Brain microvascular endothelial cell (primary cell): Measurements from ENCODE around the gene RARRES1.

Experiments
- DNase-seq: peaks from one replicate; pipeline ENCODE4 v3.0.0-alpha.2; 2020
- H3K27ac ChIP-seq: fragments of 250-450 bp; sonication (Bioruptor Pico); 2 replicates; pipeline ENCODE4 v1.5.1; 2020; ENCODE audit warnings: mild to moderate bottlenecking, moderate library complexity
- H3K27me3 ChIP-seq: fragments of 250-450 bp; sonication (Bioruptor Pico); replicated peaks from 2 replicates; pipeline ENCODE4 v1.5.1; 2020; ENCODE audit warnings: mild to moderate bottlenecking
- H3K36me3 ChIP-seq: fragments of 250-450 bp; sonication (Bioruptor Pico); replicated peaks from 2 replicates; pipeline ENCODE4 v1.5.1; 2020; ENCODE audit warnings: mild to moderate bottlenecking
- H3K4me3 ChIP-seq: 2 replicates; pipeline ENCODE4 v1.5.1; 2011; ENCODE audit warnings: low read depth, mild to moderate bottlenecking, control low read depth, low read length, moderate library complexity
- in situ Hi-C: cut with HindIII; loops from 2 replicates; pipeline ENCODE4 v1.10.0; 2017; ENCODE audit warnings: low sequenced_read_pairs, low pct_ligation_motif_present
- TF ChIP-seq, protein P1 (sequence below): IDR thresholded peaks from 2 replicates; pipeline ENCODE4 v1.5.1; 2011; ENCODE audit warnings: low read depth, mild to moderate bottlenecking, moderate library complexity, low read length, control low read depth, inconsistent platforms; ENCODE audit errors: missing control alignments

The RARRES1 gene

DNA sequence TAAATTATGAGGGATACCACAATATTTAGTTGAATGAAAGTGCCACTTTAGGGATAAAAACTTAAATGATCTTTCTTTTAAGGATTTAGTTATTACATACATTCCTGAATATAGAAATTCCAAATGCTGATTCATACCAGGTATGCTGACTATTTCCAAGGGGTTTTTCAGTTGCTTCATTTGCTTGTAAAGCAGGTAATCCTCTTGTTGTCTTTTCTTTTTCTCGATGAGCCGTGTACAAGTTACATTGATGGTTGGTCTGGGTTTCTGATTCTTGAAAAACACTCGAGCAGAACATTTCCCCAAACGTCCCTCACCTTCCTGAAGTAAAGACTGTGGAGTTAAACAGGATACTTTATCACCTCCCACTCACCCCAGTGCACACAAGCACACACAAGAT lies 21.7 kb downstream of the RARRES1 start:
- Histone ChIP-seq H3K27me3 (no peaks in the 10 kb centered on the region), H3K36me3 (peaks cover 2% of the 10 kb centered on the region), H3K4me3 (no peak overlapping the region), H3K27ac (peak overlapping the region; percentile 93)
- in situ Hi-C loops, result no loop called here
- TF ChIP-seq, protein P1, sequence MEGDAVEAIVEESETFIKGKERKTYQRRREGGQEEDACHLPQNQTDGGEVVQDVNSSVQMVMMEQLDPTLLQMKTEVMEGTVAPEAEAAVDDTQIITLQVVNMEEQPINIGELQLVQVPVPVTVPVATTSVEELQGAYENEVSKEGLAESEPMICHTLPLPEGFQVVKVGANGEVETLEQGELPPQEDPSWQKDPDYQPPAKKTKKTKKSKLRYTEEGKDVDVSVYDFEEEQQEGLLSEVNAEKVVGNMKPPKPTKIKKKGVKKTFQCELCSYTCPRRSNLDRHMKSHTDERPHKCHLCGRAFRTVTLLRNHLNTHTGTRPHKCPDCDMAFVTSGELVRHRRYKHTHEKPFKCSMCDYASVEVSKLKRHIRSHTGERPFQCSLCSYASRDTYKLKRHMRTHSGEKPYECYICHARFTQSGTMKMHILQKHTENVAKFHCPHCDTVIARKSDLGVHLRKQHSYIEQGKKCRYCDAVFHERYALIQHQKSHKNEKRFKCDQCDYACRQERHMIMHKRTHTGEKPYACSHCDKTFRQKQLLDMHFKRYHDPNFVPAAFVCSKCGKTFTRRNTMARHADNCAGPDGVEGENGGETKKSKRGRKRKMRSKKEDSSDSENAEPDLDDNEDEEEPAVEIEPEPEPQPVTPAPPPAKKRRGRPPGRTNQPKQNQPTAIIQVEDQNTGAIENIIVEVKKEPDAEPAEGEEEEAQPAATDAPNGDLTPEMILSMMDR, result no peak
- DNase-seq, result no peak

DNA sequence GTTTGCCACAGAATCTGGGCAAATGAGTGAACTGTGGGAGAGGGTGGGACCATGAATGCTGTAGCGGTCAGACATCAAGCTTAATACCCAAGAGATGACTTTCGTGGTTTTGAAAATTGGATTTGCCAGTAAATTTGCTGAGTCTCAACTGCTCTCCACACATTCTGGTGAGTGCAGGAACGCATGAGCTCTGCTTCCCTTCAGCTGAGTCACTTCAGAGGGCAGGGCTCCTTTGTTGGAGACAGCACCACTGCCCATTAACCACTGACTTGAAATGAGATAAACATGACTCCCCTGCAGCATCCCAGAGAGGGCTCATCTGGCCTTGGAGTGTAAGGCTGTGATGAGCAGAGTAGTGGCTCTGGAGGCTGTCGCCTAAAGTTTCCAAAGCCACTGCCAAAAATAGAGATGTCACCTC lies 22.6 kb downstream of the RARRES1 start:
- DNase-seq, result peak; percentile 98
- in situ Hi-C loops, result no loop called here
- peak overlapping the region; percentile 93 for H3K27ac ChIP-seq

DNA sequence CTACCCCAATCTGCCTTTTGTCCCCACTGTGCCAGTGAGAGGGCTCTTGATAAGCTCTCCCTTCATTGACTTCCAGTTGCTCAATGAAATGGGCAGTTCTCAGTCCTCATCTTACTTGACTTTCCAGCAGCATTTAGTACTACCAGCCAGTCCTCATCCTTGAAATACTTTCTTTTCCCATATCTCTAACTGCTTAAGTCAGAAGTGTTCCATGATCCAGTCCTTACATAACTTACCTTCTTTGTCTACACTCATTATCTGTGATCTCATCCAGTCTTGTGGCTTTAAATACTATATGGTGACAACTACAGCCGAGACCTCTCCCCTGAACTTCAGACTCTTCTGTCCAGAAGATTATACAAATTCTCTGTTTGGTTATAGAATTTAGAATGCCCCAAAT lies 28.7 kb downstream of the RARRES1 start:
- peak overlapping the region; percentile 98 for H3K27ac ChIP-seq
- TF ChIP-seq, protein P1, result no peak
- in situ Hi-C loops, result no loop called here
- no peaks in the 10 kb centered on the region for H3K27me3 ChIP-seq
- no peak overlapping the region for H3K4me3 ChIP-seq
- no peak for DNase-seq
- H3K36me3 ChIP-seq, result peaks cover 4% of the 10 kb centered on the region

More for the DNA sequence above, 22.6 kb downstream of the RARRES1 start:
- H3K4me3 ChIP-seq, result no peak overlapping the region
- H3K27me3 ChIP-seq, result no peaks in the 10 kb centered on the region
- TF ChIP-seq, protein P1, result no peak
- peaks cover 2% of the 10 kb centered on the region for H3K36me3 ChIP-seq

DNA sequence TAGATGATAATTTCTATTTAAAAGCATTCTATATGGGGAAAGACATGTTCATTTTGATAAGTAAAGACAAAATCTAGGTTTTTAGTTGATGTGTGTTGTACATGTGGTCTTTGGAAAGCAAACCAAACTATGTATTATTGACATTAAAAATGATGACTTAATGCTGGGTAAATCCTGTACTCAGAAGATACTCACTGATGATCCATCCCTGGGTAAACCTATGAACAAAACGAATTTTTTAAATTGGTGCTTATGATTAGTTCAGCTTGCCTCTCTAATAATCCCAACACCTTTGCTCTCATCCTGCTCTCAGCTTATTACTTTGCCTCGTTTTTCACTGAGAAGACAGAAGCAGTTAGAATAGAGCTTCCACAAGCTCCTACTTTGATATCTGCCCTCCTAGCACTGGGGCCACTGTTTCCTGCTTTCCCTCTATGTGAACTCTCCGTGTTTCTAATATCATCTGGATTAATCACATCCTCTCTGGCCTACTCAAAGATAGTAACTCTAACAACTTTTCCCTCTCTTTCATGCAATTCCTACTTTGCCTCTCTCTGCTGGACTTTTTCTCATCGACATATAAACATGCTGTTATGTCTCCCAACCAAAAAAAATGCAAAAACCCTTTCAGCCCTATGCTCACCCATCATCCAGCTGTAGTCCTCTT lies 29.3 kb downstream of the RARRES1 start:
- H3K4me3 ChIP-seq, result no peak overlapping the region
- peak; percentile 86 for DNase-seq
- no peaks in the 10 kb centered on the region for H3K27me3 ChIP-seq
- H3K36me3 ChIP-seq, result peaks cover 2% of the 10 kb centered on the region
- in situ Hi-C loops, result no loop called here
- peak overlapping the region; percentile 98 for H3K27ac ChIP-seq
- TF ChIP-seq, protein P1, result no peak

DNA sequence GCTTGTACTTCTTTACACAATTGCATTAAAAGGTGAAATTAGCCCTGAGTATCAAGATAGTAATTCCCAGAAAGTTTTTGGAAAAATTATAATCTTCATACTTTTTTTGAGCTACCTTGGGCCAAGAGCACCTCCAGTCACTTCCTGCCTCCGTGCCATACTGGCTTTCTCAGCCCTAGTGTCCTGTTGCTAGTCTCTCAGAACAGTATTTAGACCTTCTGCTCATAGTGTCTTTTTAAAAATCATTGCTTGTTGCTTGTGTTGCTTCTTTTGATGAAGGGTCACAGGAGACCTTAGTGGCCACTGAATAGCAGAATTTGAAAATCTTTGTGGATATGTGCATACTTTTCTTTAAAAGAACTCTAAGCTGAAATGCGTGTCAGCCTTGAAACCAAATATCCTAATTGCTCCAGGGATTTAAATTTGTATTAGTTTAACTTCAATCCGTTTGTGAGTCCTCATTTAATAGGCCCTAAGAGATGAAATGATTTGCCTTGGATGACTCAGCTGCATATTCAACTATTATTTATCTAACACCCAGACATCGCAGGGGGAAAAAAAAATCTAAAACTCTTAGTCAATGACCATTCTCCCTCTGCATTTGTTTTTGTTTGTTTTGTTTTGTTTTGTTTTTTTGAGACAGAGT lies 30.7 kb downstream of the RARRES1 start:
- in situ Hi-C loops, result no loop called here
- TF ChIP-seq, protein P1, result no peak

More for the DNA sequence above, 30.7 kb downstream of the RARRES1 start:
- no peak for DNase-seq
- H3K4me3 ChIP-seq, result no peak overlapping the region
- no peaks in the 10 kb centered on the region for H3K27me3 ChIP-seq
- peak overlapping the region; percentile 98 for H3K27ac ChIP-seq
- peaks cover 2% of the 10 kb centered on the region for H3K36me3 ChIP-seq
